Skeletal muscle cell (primary cell): ENCODE measurements around the gene MAJIN.
"Not testable (repeated sequence)": the region's sequence is repeated elsewhere in the genome, so short reads cannot be mapped to it uniquely, and the experiment has no call there.

Experiments used
- DNase-seq: peaks from one replicate; pipeline ENCODE4 v3.0.0-alpha.2; 2010; ENCODE audit warnings: low read depth
- H3K4me3 ChIP-seq: 2 replicates; pipeline ENCODE4 v1.5.1; 2011; ENCODE audit warnings: low read depth, mild to moderate bottlenecking, control low read depth, low read length, moderate library complexity

The MAJIN gene, protein sequence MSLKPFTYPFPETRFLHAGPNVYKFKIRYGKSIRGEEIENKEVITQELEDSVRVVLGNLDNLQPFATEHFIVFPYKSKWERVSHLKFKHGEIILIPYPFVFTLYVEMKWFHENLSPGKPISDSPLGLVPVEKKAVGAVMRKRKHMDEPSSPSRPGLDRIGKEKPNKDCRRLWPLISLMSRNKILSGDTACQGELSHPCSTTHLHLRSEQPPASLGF

DNA sequence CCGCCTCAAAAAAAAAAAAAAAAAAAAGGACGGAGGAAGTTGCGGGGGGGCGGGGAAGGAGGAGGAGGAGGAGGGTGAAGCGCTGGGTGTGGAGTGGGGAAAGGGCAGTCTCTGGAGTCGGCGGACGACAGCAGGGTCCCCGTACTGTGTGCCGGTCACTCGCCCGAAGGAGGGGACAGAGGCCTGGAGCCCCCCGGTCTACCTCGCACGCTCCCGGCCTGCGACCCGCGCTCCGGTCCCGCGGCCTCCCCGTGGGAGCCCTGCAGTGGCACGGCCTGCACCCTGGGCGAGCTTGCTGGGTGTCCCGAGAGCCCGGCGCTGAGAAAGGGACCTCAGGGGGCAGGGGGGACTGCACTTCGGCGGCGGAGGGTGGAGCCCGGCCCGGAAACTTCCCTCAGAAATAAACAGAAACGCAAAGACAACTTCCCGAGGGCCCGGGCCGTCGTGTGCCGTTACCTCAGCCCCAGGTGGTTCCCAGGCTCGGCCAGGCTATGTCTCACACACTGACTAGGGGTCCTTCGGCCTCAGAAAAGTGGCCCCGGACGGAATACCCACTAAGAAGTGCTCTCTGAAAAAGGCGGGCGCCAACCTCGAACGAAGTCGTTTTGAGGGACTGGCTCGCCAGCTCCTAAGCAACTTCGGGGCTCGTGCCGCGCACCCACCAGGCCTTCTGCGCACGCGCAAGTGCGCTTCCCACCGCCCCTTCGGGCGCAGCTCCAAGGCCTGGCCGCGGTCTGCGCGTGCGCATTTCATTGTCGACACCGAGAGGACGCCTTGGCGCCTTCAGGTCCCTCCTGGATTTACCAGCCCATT lies at the start of gene MAJIN:
Gene MAJIN, minus strand, starts transcription at position 688 of the 813 bp plus-strand sequence. CDS start 12,703 bp downstream, outside the sequence.
- peak; percentile 9 for DNase-seq
- H3K4me3 ChIP-seq = peak within 1 kb of the TSS; percentile 43

DNA sequence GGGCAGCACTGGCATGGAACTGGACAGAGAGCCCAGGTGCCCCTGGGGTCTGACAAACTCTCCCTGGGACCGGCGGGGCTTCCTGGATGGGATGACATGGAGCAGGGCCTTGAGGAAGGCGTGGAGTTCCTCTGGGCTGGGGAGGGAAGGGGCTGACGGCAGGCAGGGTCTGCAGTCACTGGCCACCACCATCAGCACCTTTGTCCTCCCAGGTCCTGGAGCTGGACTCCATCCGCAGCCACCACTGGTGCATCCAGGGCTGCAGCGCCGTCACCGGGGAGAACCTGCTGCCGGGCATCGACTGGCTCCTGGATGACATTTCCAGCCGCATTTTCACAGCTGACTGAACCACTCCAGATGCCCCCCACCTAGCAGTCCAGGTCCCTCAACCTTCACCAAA lies 49.6 kb upstream of the MAJIN start:
- DNase-seq = no peak
- no peak overlapping the region for H3K4me3 ChIP-seq

DNA sequence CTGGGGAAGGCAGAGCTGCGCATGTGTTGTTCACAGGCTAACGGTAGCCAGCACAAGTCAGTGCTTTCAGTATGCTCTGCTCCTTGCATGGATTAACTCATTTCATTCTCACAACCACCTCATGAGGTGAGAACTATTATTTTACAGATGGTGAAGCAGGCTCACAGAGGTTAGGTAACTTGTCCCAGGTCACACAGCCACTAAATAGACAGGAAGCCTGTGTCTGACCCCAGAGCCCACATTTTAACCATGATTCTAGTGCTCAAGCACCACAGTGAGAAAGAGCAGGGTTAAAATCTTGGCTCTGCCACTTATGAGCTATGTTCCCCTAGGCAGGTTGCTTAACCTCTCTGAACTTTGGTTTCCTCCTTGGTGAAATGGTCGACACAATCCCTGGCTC lies 49.1 kb upstream of the MAJIN start:
- DNase-seq = no peak
- no peak overlapping the region for H3K4me3 ChIP-seq

DNA sequence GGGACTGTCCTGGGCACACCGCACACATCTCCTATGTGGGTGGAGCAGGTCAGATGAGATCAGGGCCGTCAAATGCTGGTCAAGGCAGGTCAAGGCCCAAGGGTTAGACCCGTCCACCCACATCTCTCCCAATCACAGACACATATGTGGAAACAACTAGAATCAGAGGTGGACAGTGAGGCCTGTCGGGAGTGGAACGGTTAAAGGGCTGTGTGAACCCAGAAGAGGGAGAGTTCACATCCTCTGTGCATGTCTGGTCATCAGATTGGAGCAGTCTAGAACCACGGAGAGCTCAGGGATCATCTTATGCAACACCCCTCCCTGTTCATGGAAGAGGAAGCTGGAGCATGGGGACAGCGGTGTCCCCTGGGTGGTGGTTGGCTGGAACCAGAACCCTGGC lies 47.9 kb upstream of the MAJIN start:
- H3K4me3 ChIP-seq = no peak overlapping the region
- no peak for DNase-seq

DNA sequence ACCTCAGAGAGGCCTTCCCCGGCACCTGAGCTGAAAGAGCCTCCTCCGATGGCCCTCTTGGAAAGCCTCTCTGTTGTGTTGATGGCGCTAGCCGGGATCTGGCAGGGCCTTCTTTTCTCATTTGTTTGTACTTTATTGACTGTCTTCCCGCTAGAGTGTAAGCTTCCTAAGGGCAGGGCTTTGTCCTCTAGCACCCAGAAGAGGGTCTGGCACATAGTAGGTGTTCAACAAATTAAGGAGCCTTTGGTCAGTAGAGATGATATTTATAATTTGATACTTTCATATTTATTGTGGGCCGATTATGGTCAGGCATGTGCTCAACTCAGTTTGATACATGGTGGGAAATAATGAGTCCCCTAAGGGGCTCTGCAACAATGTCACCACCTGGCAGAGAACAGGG lies 46.0 kb upstream of the MAJIN start:
- no peak overlapping the region for H3K4me3 ChIP-seq
- DNase-seq = no peak

DNA sequence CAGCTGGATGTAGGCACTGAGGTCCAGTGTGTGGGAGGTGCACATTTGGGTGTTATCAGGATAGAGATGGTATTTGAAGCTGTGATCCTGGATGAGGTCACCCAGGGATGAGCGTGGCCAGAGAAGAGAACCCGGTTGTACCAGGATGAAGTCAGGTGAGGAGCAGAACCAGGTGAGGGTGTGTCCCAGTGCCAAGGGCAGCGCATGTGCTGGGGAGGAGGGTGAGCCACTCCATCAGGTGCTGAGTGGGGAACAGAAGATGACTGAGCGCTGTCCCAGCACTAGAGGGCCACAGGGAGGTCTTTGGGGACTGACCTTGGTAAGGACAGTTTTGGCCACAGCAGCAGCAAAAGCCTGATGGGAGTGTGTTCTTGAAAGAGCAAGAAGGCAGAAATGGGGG lies 44.8 kb upstream of the MAJIN start:
- H3K4me3 ChIP-seq = no peak overlapping the region

DNA sequence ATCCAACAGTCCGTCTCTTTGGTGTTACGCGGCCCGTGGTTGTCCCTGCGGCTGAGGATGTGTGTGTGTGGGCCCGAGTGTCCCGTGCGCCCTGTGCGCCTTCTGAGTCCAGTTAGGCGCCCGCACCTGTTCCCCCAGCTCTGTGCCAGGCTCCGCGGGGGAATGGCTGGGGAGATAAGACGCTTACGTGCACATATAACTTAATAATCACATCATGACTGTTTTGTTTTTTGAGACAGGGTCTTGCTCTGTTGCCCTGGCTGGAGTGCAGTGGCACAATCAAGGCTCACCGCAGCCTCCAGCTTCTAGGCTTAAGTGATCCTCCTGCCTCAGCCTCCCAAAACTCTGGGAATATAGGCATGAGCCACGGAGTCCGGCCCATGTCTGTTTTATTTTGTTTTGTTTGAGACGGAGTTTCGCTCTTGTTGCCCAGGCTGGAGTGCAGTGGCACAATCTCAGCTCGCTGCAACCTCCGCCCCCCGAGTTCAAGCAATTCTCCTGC lies 42.9 kb upstream of the MAJIN start:
- H3K4me3 ChIP-seq = peak overlapping the region; percentile 81
- no peak for DNase-seq

More for the DNA sequence above, 44.8 kb upstream of the MAJIN start:
- DNase-seq = no peak

DNA sequence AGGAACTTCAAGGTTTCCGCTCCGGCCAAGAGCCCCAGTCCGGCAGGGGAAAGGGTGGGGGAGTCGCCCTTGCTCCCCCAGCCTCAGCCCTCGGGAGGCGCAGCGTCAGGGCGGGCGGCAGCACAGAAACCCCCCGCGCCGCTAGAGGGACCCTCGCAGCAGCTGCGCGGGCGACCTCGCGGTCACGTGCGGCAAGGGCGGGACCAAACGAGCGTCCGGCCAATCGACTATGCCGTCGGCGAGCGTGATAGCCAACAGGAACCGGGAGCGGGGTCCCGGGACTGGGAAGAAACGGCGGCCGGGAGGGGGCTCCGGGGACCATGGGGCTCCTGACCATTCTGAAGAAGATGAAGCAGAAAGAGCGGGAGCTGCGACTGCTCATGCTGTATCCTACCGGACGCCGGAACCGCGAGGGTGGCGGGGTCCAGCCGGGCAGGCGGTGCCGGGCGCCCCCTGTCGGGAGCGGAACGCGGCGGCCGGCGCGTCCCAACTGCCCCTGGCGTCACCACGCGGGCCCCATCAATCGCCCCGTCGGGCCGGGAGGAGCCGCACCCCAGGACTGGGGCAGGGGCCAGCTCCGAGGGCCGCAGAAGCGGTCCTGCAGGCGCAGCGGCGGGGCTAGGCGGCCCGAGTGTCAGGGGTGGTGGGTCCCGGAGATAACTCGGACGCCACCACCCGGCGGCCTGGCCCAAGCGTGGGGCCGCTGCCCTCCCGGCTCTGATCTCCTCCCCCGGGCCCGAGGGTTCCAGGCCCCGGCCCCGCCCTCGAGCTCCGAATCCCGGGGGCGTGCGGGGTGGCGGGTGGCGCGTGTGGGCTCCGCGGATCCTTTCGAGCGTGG lies 42.2 kb upstream of the MAJIN start, which contains the start of gene ARL2:
Gene ARL2, plus strand, starts transcription at position 273 of the 838 bp plus-strand sequence. Its CDS starts 48 bp downstream, at position 321.
- peak; percentile 61 for DNase-seq
- peak within 1 kb of the TSS; percentile 81 for H3K4me3 ChIP-seq

DNA sequence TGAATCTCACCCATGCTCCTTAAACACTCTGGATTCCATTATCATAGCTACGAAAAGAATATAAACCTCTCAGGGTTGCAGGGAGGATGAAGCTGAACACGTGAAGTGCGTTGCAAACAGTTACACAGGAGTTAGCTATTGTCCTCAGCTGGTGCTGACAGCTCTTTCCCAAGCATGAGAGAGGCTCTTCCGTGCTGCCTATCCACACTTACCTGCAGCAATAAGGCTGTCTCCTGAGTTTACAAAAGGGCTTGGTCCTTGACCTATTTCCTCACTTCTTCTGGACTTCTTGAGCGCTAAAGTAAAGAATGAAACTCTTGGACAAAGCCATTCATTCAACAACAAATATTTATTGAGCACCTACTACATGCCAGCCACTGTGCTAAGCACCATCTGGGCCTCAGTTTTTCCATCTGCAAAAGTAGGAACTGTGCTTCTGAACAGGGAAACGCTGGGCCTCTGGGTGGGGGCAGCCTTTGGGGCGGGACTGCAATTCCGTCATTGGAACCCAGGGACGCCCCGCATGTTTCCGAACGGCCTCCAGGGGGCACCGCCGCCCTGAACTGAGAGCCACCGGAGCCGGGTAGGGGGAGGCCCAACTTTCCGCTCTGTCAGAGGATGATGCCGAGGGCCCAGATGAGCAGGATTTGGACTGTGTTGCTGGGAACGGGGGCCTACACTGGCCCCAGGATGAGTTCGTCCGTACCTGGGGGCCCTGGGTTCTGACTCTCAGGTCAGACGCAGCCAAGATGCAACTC lies 41.4 kb upstream of the MAJIN start:
- peak; percentile 43 for DNase-seq
- peak overlapping the region; percentile 81 for H3K4me3 ChIP-seq

DNA sequence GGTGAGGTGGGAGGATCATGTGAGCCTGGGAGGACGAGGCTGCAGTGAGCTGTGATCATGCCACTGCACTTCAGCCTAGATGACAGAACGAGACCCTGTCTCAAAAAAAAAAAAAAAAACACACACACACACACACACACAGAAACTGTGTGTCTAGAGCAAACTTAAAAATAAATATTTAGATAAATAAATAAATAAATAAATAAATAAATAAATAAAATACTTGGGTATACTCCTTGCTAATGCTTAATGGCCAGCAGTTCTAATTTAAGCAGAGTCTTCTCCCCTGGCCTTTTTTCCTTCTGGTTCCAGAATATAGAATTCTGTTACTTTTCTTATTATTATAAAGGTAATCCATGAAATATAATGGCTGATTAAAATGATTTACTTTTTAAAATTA lies 37.0 kb upstream of the MAJIN start:
- no peak for DNase-seq
- no peak overlapping the region for H3K4me3 ChIP-seq

DNA sequence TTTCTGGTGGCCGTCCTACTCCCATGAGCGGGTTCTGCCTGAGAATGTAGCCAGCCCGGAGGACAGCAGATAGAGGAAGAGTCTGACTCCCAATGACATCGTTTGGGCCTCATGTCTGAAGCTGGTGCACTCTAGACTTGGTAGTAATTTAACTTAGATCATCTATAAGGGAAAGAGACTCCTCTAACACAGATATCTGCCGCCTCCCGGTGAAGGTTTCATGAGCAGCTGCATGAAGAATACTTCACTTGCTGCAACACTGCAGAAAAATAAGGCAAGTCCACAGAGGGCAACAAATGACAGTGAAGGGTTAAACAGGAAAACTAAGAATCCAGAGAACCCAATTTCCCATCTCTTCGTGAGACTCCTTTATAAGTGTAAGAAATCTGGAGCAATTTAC lies 36.1 kb upstream of the MAJIN start:
- DNase-seq = no peak

DNA sequence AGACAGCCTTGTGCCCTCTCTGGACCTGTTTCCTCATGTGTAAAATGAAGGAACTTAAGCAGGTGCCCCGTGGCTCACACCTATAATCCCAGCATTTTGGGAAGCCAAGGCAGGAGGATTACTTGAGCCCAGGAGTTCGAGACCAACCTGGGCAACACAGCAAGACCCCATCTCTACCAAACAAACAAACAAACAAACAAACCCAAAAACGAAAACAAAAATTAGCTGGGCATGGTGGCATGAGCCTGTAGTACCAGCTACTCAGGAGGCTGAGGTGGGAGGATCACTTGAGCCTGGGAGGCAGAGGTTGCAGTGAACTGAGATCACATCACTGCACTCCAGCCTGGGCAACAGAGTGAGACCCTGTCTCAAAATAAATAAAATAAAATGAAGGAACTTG lies 32.1 kb upstream of the MAJIN start:
- not testable (repeated sequence) for H3K4me3 ChIP-seq, DNase-seq

More for the DNA sequence above, 36.1 kb upstream of the MAJIN start:
- no peak overlapping the region for H3K4me3 ChIP-seq

DNA sequence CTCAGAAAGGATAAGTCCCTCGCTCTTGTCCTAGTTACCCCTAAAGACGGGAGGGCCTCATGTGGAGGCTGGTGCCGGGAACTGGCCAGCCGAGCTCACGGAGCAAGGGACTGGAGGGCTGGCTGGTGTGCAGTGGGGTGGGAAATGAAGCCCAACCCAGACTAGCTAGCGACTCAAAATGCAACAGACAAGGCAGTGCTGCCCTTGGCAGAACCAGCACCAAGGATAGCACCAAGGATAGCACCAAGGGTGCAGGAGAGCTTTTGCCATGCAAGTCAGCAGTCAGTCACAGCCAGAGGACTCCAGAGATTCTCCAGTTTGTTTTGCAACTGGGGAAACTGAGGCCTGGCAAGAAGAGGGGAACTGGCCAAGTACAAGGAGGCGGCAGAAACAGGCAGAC lies 31.4 kb upstream of the MAJIN start:
- DNase-seq = no peak
- no peak overlapping the region for H3K4me3 ChIP-seq

DNA sequence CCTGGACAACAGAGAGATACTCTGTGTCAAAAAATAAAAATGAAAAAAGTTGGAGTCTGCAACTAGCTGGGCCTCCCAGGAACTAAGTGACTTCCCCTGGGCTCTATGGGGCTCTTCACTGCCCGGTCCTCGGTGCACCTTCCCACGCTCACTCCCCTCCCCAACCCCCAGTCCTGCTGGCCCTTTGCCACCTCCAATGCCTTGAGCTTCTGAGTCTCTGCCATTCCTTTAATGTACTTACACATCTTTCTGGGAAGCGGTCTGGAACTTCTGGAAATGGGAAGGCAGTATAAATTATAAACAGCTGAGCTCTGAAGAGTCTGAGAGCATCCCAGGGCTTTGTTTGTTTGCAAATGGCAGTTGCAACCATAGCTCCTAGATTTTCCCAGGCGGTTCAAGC lies 30.8 kb upstream of the MAJIN start:
- H3K4me3 ChIP-seq = no peak overlapping the region
- DNase-seq = no peak

DNA sequence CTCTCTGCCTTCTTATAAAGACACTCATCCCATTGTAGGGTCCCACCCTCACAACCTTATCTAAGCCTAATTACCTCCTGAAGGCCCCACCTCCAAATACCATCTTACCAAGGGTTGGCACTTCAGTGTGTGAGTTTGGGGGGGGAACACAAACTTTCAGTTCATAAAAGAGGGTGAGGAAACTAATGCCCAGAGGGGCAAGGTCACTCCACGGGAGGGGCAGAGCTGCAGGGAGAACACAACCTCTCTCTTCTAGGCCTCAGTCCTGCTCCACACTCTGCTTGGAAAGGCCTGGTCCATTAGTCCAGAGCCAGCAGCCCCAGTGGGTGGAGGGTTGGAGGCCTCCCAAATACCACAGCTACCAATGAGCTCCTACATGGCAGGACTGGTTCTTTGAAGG lies 27.6 kb upstream of the MAJIN start:
- H3K4me3 ChIP-seq = no peak overlapping the region
- DNase-seq = no peak

DNA sequence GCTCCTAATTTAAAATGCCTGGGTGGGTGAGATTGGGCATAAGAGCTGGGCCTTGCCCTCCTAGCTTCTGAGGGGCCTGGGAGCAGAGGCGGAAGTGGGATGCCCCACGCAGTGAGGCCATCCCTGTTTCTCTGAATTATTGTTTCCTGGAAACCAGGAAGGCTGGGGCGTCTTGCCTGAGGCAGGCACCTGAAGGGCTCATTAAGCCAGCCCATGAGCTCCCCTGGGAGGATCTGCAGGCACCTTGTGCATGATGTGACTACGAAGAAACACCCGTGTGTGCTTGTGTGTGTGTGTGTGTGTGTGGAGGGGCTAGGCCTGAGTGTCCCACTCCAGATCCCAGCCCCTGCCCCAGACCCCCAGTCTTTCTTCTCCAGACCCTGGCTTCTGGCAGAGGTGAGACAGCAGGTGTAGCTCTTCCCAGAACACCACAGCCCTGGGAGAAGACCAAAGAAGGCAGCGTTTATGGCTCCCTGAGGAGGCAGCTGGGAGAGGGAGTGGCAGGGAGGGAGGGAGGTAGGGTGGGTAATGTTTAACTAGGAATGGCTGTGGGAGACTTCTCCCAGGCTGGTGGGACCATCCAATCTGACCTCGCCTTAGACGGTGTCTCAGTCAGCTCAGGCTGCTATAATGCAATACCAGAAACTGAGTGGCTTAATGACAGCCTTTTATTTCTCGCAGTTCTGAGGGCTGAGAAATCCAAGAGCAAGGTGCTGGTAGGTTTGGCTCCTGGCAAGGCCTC lies 27.0 kb upstream of the MAJIN start:
- DNase-seq = no peak
- H3K4me3 ChIP-seq = no peak overlapping the region

DNA sequence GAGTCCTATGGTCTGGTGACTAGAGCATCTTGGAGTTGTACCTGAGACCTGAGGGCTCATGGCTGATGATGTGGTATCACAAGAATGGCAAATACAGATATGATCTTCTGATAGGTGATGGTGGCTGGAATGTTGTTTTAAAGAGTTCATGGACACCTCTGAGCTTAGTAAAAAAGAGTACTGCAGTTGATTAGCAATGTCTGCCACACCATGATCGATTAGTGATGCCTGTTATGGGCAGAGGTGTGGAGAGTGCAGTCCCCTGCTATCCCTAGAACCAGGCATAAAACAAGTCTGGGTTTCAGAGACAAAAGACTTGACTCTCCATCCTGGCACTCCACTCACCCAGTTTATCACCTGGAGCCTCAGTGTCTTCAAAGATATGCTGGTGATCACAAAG lies 26.2 kb upstream of the MAJIN start:
- no peak overlapping the region for H3K4me3 ChIP-seq
- no peak for DNase-seq

DNA sequence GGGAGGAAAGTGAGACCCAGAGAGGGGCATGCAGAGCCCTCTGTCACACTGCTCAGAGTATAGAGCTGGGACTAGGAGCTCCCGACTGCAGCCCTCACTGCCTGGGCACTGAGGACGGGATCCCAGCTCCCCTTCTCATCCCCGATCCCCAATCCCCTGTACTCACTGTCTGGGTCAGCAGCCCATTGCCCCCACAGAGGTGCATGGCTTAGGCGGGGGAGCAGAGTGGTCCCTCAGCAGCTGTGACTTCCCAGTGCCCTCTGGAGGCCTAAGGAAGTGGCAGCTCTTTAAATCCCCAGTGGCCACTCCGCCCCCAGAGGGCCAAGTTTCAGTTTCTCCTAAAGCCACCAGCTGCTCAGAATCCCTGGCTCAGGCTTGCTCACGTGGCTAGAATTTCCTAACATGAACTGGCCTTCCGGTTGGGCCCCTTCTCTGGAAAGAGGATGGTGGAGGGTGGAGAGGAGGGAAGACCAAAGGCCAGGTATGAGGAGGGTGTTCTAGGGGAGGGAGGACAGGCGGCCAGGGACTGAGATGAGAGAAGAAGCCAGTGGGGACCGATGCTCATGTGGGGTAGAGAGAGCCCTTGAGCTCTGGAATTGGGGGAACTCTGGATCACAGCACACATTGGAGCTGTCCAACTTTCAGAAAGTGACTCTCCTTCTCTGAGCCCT lies 24.9 kb upstream of the MAJIN start, which contains the start of gene BATF2:
Gene BATF2, minus strand, starts transcription at position 262 of the 671 bp plus-strand sequence. Its CDS starts 57 bp downstream, at position 205.
- no peak for DNase-seq
- H3K4me3 ChIP-seq = no peak within 1 kb of the TSS
